Caco-2 (cell line): ENCODE data around the gene TUT4. TPM values are rescaled to one million over a fixed set of nuclear protein-coding genes. Genes with fewer than 3 reads are reported as not detected.

Source experiments
- BruUV-seq: library from RNA; stranded (reverse); fragments of 400-500 nt; replicated peaks from 2 replicates; lab custom pipeline; 2021; lab: Mats Ljungman, UMichigan
- CTCF ChIA-PET: fragments of 300-600 bp; sonication (Branson Sonifier 250); formaldehyde crosslinking; loops from one replicate; lab custom pipeline; 2022; ENCODE audit warnings: antibody characterized with exemption; lab: Charles Lee
- POLR2A ChIA-PET: fragments of 300-600 bp; sonication (Branson Sonifier 250); formaldehyde crosslinking; loops from one replicate; lab custom pipeline; 2022; ENCODE audit warnings: antibody characterized with exemption; lab: Charles Lee
- DNase-seq, 2 experiments: peaks; one replicate each; pipeline versions ENCODE4 v3.0.0 to v3.0.0-alpha.2; 2020 to 2022
- H3K27me3 ChIP-seq: replicated peaks from 2 replicates; pipeline ENCODE4 v1.6.0; 2011; ENCODE audit warnings: low read length; ENCODE audit not compliant: control insufficient read depth, insufficient read depth
- H3K36me3 ChIP-seq: 2 replicates; pipeline ENCODE4 v1.5.1; 2011; ENCODE audit warnings: low read length; ENCODE audit not compliant: control insufficient read depth, insufficient read depth
- H3K4me1 ChIP-seq: fragments of 250-450 bp; sonication (Bioruptor Pico); 2 replicates; pipeline ENCODE4 v1.5.1; 2020; ENCODE audit warnings: mild to moderate bottlenecking
- H3K4me3 ChIP-seq: 2 replicates; pipeline ENCODE4 v1.5.1; 2011; ENCODE audit warnings: low read depth, mild to moderate bottlenecking, control low read depth, low read length
- H3K9me3 ChIP-seq: fragments of 250-450 bp; sonication (Bioruptor Pico); 2 replicates; pipeline ENCODE4 v1.5.1; 2020; ENCODE audit warnings: mild to moderate bottlenecking, moderate library complexity
- H3K27ac Mint-ChIP-seq: one replicate; pipeline ENCODE4 v1.8.0; 2022; ENCODE audit warnings: mixed read lengths; ENCODE audit not compliant: unreplicated experiment
- H3K27me3 Mint-ChIP-seq: one replicate; pipeline ENCODE4 v1.8.0; 2022; ENCODE audit warnings: mixed read lengths; ENCODE audit not compliant: insufficient read depth, unreplicated experiment
- H3K36me3 Mint-ChIP-seq: one replicate; pipeline ENCODE4 v1.8.0; 2022; ENCODE audit warnings: mild to moderate bottlenecking, mixed read lengths; ENCODE audit not compliant: insufficient read depth, unreplicated experiment
- H3K4me1 Mint-ChIP-seq: one replicate; pipeline ENCODE4 v1.8.0; 2022; ENCODE audit warnings: low read depth, mixed read lengths; ENCODE audit not compliant: unreplicated experiment
- H3K4me3 Mint-ChIP-seq: one replicate; pipeline ENCODE4 v1.8.0; 2022; ENCODE audit warnings: mild to moderate bottlenecking, moderate library complexity, mixed read lengths; ENCODE audit not compliant: unreplicated experiment
- H3K9me3 Mint-ChIP-seq: one replicate; pipeline ENCODE4 v1.8.0; 2022; ENCODE audit warnings: mixed read lengths; ENCODE audit not compliant: unreplicated experiment
- CTCF ChIP-seq, 2 experiments: fragments of 200-600 bp in 1 of 2; IDR thresholded peaks; 1 replicate in 1 of 2; 2 replicates in 1 of 2; pipeline versions ENCODE4 v1.5.1 to v1.8.0; 2011 to 2022; ENCODE audit warnings: antibody characterized with exemption in 1 of 2, control low read depth in 1 of 2, inconsistent platforms in 1 of 2, low read depth in 1 of 2, low read length in 1 of 2, mild to moderate bottlenecking in 1 of 2, moderate library complexity in 1 of 2; ENCODE audit not compliant: insufficient read depth in 1 of 2, severe bottlenecking in 1 of 2, unreplicated experiment in 1 of 2
- intact Hi-C: fragments of 100-400 bp; cut with micrococcal nuclease; formaldehyde crosslinking; loops from one replicate; pipeline ENCODE4 v1.10.0; 2022; ENCODE audit not compliant: unreplicated experiment
- total RNA-seq: library from RNA; stranded (reverse); gene quantifications from 2 replicates; pipeline ENCODE4 v1.2.3, GENCODE V29; 2022

Gene TUT4
- total RNA-seq, 1 experiment from 2014 or later = 54.9 TPM

GRCh38 chr1:52420713-52421112 lies 132.2 kb downstream of the TUT4 start:
- no peaks in the 10 kb centered on the region for H3K9me3 ChIP-seq
- H3K4me3 ChIP-seq = no peak overlapping the region
- no peaks in the 10 kb centered on the region for H3K36me3 ChIP-seq
- no peak for DNase-seq
- H3K4me1 ChIP-seq = no peaks in the 10 kb centered on the region
- no peaks in the 10 kb centered on the region for H3K9me3 Mint-ChIP-seq
- no TSS peak for BruUV-seq
- no peaks in the 10 kb centered on the region for H3K27me3 ChIP-seq
- ChIA-PET POLR2A (no interaction called here), CTCF (no interaction called here)
- intact Hi-C loops = no loop called here
- TF ChIP-seq CTCF (IDR thresholded peaks at IDR 0.05; ENCODE audit: insufficient read depth in 1 of 2, low read depth in 1 of 2, low read length in 1 of 2, severe bottlenecking in 1 of 2, unreplicated experiment in 1 of 2) = no peak
- peaks cover 53% of the 10 kb centered on the region for H3K36me3 Mint-ChIP-seq
- no peak overlapping the region for H3K27ac Mint-ChIP-seq
- no peaks in the 10 kb centered on the region for H3K27me3 Mint-ChIP-seq
- no peak overlapping the region for H3K4me3 Mint-ChIP-seq
- H3K4me1 Mint-ChIP-seq = no peaks in the 10 kb centered on the region

- no TSS peak for BruUV-seq
- Histone ChIP-seq H3K9me3 (no peaks in the 10 kb centered on the region), H3K27me3 (no peaks in the 10 kb centered on the region), H3K4me3 (no peak overlapping the region), H3K4me1 (no peaks in the 10 kb centered on the region), H3K36me3 (peaks cover 1% of the 10 kb centered on the region; the same call in 1 of the 2 replicates)
- Mint-ChIP-seq H3K4me3 (no peak overlapping the region), H3K36me3 (peaks cover 68% of the 10 kb centered on the region), H3K9me3 (no peaks in the 10 kb centered on the region), H3K27me3 (no peaks in the 10 kb centered on the region), H3K27ac (no peak overlapping the region), H3K4me1 (no peaks in the 10 kb centered on the region)
- DNase-seq = no peak
- no peak for TF ChIP-seq CTCF (IDR thresholded peaks at IDR 0.05; ENCODE audit: insufficient read depth in 1 of 2, low read depth in 1 of 2, low read length in 1 of 2, severe bottlenecking in 1 of 2, unreplicated experiment in 1 of 2)
- ChIA-PET CTCF (no interaction called here), POLR2A (no interaction called here)
- intact Hi-C loops = no loop called here
Measured at GRCh38 chr1:52416811-52417210, 136.1 kb downstream of the TUT4 start.

GRCh38 chr1:52414942-52415341 lies 137.9 kb downstream of the TUT4 start:
- Histone ChIP-seq H3K4me3 (no peak overlapping the region), H3K36me3 (peaks cover 1% of the 10 kb centered on the region; the same call in 1 of the 2 replicates), H3K9me3 (no peaks in the 10 kb centered on the region), H3K4me1 (no peaks in the 10 kb centered on the region), H3K27me3 (no peaks in the 10 kb centered on the region)
- Mint-ChIP-seq H3K4me3 (no peak overlapping the region), H3K36me3 (peaks cover 84% of the 10 kb centered on the region), H3K4me1 (no peaks in the 10 kb centered on the region), H3K9me3 (no peaks in the 10 kb centered on the region), H3K27ac (no peak overlapping the region), H3K27me3 (no peaks in the 10 kb centered on the region)
- TF ChIP-seq CTCF (IDR thresholded peaks at IDR 0.05; ENCODE audit: insufficient read depth in 1 of 2, low read depth in 1 of 2, low read length in 1 of 2, severe bottlenecking in 1 of 2, unreplicated experiment in 1 of 2) = no peak
- intact Hi-C loops = no loop called here
- ChIA-PET POLR2A (no interaction called here), CTCF (no interaction called here)
- no peak for DNase-seq
- no TSS peak for BruUV-seq
